ENCODE data around the gene NRDC.

GRCh38 chr1:51853360-51853759 is 25.2 kb downstream of the NRDC start:
- TF ChIP-seq POLR2A (IDR thresholded peaks at IDR 0.05) (no peak), CTCF (IDR thresholded peaks at IDR 0.05) (no peak)

Measured in tibial nerve (tissue), 3 donors.